ENCODE measurements around the gene COL24A1.

COL24A1 gene

GRCh38 chr1:85689775-85690404 lies 466.7 kb downstream of the COL24A1 start:
- DNase-seq (ENCODE audit: low spot score), result no peak
- no peak for TF ChIP-seq CTCF (IDR thresholded peaks at IDR 0.05; ENCODE audit: extremely low read depth, missing control alignments)

- TF ChIP-seq CTCF (IDR thresholded peaks at IDR 0.05; ENCODE audit: extremely low read depth, missing control alignments), result no peak
- no peak for DNase-seq (ENCODE audit: low spot score)
These were observed 473.1 kb downstream of the COL24A1 start for GRCh38 chr1:85683292-85684025.

GRCh38 chr1:85681087-85681486 lies 475.5 kb downstream of the COL24A1 start:
- DNase-seq (ENCODE audit: low spot score), result no peak
- no peak for TF ChIP-seq CTCF (IDR thresholded peaks at IDR 0.05; ENCODE audit: extremely low read depth, missing control alignments)
